GM21423 (cell line): Measurements from ENCODE around the gene PREB.

ENCODE experiments used
- ATAC-seq: cut with Tn5 transposase; IDR thresholded peaks from one replicate; pipeline ENCODE4 v1.9.1; 2021; ENCODE audit warnings: mild to moderate bottlenecking, moderate library complexity; ENCODE audit not compliant: unreplicated experiment

Gene PREB

DNA sequence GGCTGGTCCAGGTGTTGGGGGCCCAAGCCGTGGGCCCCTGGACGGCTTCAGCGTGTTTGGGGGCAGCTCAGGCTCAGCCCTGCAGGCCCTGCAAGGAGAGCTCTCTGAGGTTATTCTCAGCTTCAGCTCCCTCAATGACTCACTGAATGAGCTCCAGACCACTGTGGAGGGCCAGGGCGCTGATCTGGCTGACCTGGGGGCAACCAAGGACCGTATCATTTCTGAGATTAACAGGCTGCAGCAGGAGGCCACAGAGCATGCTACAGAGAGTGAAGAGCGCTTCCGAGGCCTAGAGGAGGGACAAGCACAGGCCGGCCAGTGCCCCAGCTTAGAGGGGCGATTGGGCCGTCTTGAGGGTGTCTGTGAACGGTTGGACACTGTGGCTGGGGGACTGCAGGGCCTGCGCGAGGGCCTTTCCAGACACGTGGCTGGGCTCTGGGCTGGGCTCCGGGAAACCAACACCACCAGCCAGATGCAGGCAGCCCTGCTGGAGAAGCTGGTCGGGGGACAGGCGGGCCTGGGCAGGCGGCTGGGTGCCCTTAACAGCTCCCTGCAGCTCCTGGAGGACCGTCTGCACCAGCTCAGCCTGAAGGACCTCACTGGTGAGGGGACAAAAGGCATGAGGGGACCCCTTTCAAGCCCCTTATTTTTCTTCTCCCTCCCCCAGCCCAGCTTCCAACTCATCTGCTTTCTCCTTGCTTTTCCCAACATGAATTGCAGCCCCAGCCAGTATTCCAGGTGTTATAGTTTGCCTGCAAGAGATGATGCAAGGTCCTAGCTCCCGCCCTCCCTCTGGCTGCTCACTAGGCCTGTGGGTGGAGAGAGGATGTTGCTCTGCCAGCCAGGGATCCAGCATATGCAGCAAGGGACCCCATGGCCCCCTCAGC lies 50.8 kb downstream of the PREB start:
- no peak for ATAC-seq

DNA sequence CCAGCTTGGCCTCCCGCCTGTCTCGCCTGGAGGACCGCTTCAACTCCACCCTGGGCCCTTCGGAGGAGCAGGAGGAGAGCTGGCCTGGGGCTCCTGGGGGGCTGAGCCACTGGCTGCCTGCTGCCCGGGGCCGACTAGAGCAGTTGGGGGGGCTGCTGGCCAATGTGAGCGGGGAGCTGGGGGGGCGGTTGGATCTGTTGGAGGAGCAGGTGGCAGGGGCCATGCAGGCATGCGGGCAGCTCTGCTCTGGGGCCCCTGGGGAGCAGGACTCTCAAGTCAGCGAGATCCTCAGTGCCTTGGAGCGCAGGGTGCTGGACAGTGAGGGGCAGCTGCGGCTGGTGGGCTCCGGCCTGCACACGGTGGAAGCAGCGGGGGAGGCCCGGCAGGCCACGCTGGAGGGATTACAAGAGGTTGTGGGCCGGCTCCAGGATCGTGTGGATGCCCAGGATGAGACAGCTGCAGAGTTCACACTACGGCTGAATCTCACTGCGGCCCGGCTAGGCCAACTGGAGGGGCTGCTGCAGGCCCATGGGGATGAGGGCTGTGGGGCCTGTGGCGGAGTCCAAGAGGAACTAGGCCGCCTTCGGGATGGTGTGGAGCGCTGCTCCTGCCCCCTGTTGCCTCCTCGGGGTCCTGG lies 51.5 kb downstream of the PREB start:
- no peak for ATAC-seq

DNA sequence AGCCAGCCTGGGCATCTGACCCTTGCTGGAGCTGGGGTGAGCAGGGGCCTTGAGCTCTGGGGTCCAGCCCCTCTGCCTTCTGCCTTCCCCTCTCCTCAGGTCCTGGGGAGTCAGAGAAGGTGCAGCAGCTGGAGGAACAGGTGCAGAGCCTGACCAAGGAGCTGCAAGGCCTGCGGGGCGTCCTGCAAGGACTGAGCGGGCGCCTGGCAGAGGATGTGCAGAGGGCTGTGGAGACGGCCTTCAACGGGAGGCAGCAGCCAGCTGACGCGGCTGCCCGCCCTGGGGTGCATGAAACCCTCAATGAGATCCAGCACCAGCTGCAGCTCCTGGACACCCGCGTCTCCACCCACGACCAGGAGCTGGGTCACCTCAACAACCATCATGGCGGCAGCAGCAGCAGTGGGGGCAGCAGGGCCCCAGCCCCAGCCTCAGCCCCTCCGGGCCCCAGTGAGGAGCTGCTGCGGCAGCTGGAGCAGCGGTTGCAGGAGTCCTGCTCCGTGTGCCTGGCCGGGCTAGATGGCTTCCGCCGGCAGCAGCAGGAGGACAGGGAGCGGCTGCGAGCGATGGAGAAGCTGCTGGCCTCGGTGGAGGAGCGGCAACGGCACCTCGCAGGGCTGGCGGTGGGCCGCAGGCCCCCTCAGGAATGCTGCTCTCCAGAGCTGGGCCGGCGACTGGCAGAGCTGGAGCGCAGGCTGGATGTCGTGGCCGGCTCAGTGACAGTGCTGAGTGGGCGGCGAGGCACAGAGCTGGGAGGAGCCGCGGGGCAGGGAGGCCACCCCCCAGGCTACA lies 52.3 kb downstream of the PREB start:
- no peak for ATAC-seq
